Suppressor macrophage treated with lipopolysaccharide for 4 hours (primary cell): ENCODE measurements around the gene CLEC11A.

ENCODE experiments used
- DNase-seq: peaks from one replicate; pipeline ENCODE4 v3.0.0-alpha.2; 2020

Gene CLEC11A

GRCh38 chr19:50705422-50706019 is 17.6 kb upstream of the CLEC11A start:
- peak; percentile 67 for DNase-seq

GRCh38 chr19:50706387-50706786 is 16.8 kb upstream of the CLEC11A start:
- no peak for DNase-seq

GRCh38 chr19:50708179-50708879 is 14.8 kb upstream of the CLEC11A start:
- no peak for DNase-seq

GRCh38 chr19:50710094-50710493 is 13.1 kb upstream of the CLEC11A start:
- DNase-seq, result no peak

- no peak for DNase-seq
Measured at GRCh38 chr19:50710612-50711011, 12.6 kb upstream of the CLEC11A start.

GRCh38 chr19:50711196-50711595 is 12.0 kb upstream of the CLEC11A start:
- DNase-seq, result no peak

GRCh38 chr19:50711805-50712204 is 11.4 kb upstream of the CLEC11A start:
- DNase-seq, result no peak

GRCh38 chr19:50712833-50713232 is 10.3 kb upstream of the CLEC11A start:
- DNase-seq, result no peak

- DNase-seq, result no peak
Measured at GRCh38 chr19:50713556-50714236, 9.5 kb upstream of the CLEC11A start.

GRCh38 chr19:50716178-50717025 is 6.8 kb upstream of the CLEC11A start:
- no peak for DNase-seq

GRCh38 chr19:50717026-50717723 is 6.0 kb upstream of the CLEC11A start:
- DNase-seq, result no peak

GRCh38 chr19:50717891-50718254 is 5.3 kb upstream of the CLEC11A start:
- no peak for DNase-seq

- DNase-seq, result no peak
Measured at GRCh38 chr19:50718255-50719118, 4.7 kb upstream of the CLEC11A start.

GRCh38 chr19:50719119-50719435 is 4.1 kb upstream of the CLEC11A start:
- DNase-seq, result no peak

GRCh38 chr19:50719566-50719965 is 3.6 kb upstream of the CLEC11A start, which contains the start of gene SHANK1:
Gene SHANK1, minus strand, starts transcription at chr19:50719802. Its CDS starts 2,883 bp downstream, at chr19:50716919.
- no peak for DNase-seq

GRCh38 chr19:50720181-50720920 is 2.8 kb upstream of the CLEC11A start:
- DNase-seq, result no peak

- peak; percentile 24 for DNase-seq
Measured at GRCh38 chr19:50720921-50721381, 2.2 kb upstream of the CLEC11A start.

GRCh38 chr19:50721441-50722137 is 1.6 kb upstream of the CLEC11A start:
- DNase-seq, result no peak

GRCh38 chr19:50722201-50723013 is 757 bp upstream of the CLEC11A start:
- no peak for DNase-seq
